Smooth muscle cell of the brain vasculature (primary cell): Measurements from ENCODE around the gene DCLK1.
"Not testable (repeated sequence)": the region's sequence is repeated elsewhere in the genome, so short reads cannot be mapped to it uniquely, and the experiment has no call there.

Experiments used
- DNase-seq: peaks from one replicate; pipeline ENCODE4 v3.0.0-alpha.2; 2012; ENCODE audit warnings: low read depth, low spot score

The DCLK1 gene

GRCh38 chr13:35987572-35988513 is 143.3 kb downstream of the DCLK1 start:
- no peak for DNase-seq

- no peak for DNase-seq
Measured at GRCh38 chr13:35984776-35985453, 146.3 kb downstream of the DCLK1 start.

- no peak for DNase-seq
Measured at GRCh38 chr13:35984287-35984686, 146.9 kb downstream of the DCLK1 start.

- not testable (repeated sequence) for DNase-seq
Measured at GRCh38 chr13:35983703-35984102, 147.5 kb downstream of the DCLK1 start.

- DNase-seq = no peak
Measured at GRCh38 chr13:35983206-35983605, 148.0 kb downstream of the DCLK1 start.

GRCh38 chr13:35979361-35979951 is 151.7 kb downstream of the DCLK1 start:
- peak; percentile 87 for DNase-seq

- DNase-seq = peak; percentile 66
Measured at GRCh38 chr13:35978607-35979316, 152.4 kb downstream of the DCLK1 start.

GRCh38 chr13:35977060-35977459 is 154.1 kb downstream of the DCLK1 start:
- DNase-seq = no peak

GRCh38 chr13:35976126-35976525 is 155.1 kb downstream of the DCLK1 start:
- DNase-seq = no peak

GRCh38 chr13:35966951-35967350 is 164.2 kb downstream of the DCLK1 start:
- DNase-seq = not testable (repeated sequence)

- DNase-seq = no peak
Measured at GRCh38 chr13:35966024-35966423, 165.2 kb downstream of the DCLK1 start.

- DNase-seq = no peak
Measured at GRCh38 chr13:35965226-35965927, 165.8 kb downstream of the DCLK1 start.

GRCh38 chr13:35964863-35965180 is 166.4 kb downstream of the DCLK1 start:
- no peak for DNase-seq

- DNase-seq = no peak
Measured at GRCh38 chr13:35964011-35964862, 166.9 kb downstream of the DCLK1 start.

- no peak for DNase-seq
Measured at GRCh38 chr13:35961461-35962220, 169.5 kb downstream of the DCLK1 start.

GRCh38 chr13:35961002-35961401 is 170.2 kb downstream of the DCLK1 start:
- DNase-seq = no peak

GRCh38 chr13:35957996-35958395 is 173.2 kb downstream of the DCLK1 start:
- no peak for DNase-seq

GRCh38 chr13:35957241-35957731 is 173.9 kb downstream of the DCLK1 start:
- DNase-seq = no peak

GRCh38 chr13:35956074-35956473 is 175.1 kb downstream of the DCLK1 start:
- no peak for DNase-seq

GRCh38 chr13:35954207-35954560 is 177.0 kb downstream of the DCLK1 start:
- DNase-seq = no peak
